C4-2B (cell line): ENCODE data around the gene ATF2.
"Not testable (repeated sequence)": the region's sequence is repeated elsewhere in the genome, so short reads cannot be mapped to it uniquely, and the experiment has no call there.

Source experiments
- H3K27ac ChIP-seq: fragments of 450-650 bp; 2 replicates; pipeline ENCODE4 v1.5.1; 2017
- ZFX ChIP-seq: fragments of 450-650 bp; IDR thresholded peaks from 2 replicates; pipeline ENCODE4 v1.6.1; 2017
- TF ChIP-seq, protein P1 (sequence below): fragments of 450-650 bp; conservative IDR thresholded peaks from 2 replicates; pipeline ENCODE4 v1.5.1; 2017; ENCODE audit warnings: mild to moderate bottlenecking

Gene ATF2

DNA sequence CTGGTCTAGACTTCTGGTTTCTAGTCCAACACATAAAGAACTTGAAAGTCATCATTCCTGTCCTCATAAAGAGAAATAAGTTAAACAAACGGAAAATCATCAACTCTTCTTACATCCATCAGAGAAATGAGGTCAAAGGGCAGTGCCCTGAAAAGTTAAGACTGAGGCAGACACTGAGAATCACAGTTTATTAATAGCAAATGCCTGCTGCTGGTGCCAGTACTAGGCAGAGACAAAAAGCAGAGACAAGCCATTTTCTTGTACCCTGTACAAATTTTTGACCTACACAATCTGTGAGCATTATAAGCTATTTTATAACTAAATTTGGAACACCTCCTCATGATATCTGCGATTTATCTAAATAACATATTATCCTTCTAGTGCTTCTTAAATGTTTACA lies 36.8 kb downstream of the ATF2 start:
- no peak for TF ChIP-seq ZFX
- TF ChIP-seq, protein P1, sequence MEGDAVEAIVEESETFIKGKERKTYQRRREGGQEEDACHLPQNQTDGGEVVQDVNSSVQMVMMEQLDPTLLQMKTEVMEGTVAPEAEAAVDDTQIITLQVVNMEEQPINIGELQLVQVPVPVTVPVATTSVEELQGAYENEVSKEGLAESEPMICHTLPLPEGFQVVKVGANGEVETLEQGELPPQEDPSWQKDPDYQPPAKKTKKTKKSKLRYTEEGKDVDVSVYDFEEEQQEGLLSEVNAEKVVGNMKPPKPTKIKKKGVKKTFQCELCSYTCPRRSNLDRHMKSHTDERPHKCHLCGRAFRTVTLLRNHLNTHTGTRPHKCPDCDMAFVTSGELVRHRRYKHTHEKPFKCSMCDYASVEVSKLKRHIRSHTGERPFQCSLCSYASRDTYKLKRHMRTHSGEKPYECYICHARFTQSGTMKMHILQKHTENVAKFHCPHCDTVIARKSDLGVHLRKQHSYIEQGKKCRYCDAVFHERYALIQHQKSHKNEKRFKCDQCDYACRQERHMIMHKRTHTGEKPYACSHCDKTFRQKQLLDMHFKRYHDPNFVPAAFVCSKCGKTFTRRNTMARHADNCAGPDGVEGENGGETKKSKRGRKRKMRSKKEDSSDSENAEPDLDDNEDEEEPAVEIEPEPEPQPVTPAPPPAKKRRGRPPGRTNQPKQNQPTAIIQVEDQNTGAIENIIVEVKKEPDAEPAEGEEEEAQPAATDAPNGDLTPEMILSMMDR, result no peak
- no peak overlapping the region for H3K27ac ChIP-seq

GRCh38 chr2:175126661-175127060 lies 41.3 kb downstream of the ATF2 start:
- no peak for TF ChIP-seq ZFX
- TF ChIP-seq, protein P1, result no peak
- H3K27ac ChIP-seq, result no peak overlapping the region

DNA sequence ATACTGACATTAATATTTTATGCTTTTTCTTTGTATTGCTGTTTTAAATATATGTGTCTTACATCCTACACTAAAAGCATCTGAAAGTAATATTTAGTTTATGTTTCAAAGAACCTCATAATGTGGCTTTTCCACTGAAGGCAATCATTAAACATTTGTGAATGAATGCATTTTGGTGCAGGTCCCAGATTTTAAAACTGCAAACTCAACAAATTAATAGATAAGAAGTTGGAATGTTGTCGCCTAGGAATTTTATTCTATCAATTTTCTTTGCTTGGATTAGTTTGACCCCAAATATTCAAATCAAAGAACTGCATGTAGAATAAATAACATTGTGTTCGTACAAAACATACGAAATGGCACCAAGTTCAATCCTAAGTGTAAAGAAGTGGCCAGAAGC lies 44.7 kb downstream of the ATF2 start:
- no peak overlapping the region for H3K27ac ChIP-seq
- TF ChIP-seq, protein P1, result no peak
- no peak for TF ChIP-seq ZFX

DNA sequence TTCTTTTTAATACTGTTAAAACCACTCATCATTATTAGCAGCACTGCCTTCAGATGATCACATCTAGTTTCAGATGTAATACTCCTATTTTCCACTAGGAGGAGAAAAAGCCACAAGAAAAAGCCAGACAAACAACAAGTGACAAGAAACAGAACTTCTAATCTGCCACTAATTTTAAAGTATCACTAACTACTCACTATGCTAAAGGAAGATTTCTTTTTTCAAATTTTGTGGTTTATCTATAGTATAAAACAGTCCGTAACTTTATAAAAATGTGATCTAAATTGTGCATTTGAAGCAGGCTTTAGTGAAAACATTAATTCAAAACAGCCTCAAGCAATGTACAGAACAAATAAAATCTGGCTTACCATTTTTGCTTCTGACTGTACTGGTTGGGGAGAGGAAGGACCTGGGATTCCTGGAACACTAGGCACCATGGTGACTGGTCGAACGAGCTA lies 56.8 kb downstream of the ATF2 start:
- TF ChIP-seq, protein P1, result peak; percentile 75
- TF ChIP-seq ZFX, result no peak
- no peak overlapping the region for H3K27ac ChIP-seq

GRCh38 chr2:175108091-175108490 lies 59.9 kb downstream of the ATF2 start:
- H3K27ac ChIP-seq, result not testable (repeated sequence)

DNA sequence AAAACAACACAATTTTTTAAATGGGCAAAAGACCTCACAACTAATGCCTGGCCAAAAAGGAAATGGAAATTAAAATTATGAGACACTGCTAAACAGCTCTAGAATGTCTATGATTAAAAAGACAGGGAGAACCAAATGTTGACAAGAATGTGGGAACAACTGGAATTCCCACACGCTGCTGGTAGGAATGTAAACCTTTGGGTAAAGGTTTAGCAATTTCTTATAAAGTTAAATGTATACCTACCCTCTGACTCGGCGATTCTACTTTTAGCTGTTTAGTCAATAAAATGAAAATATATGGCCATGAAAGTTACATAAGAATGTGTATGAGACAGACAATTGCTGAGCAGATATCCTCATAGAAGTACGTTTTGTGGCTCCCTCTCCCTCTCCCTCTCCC lies 60.9 kb downstream of the ATF2 start:
- H3K27ac ChIP-seq, result no peak overlapping the region
- TF ChIP-seq, protein P1, result no peak
- no peak for TF ChIP-seq ZFX

GRCh38 chr2:175103191-175103590 lies 64.8 kb downstream of the ATF2 start:
- H3K27ac ChIP-seq, result no peak overlapping the region
- TF ChIP-seq ZFX, result no peak
- TF ChIP-seq, protein P1, result no peak

- TF ChIP-seq, protein P1, result no peak
- TF ChIP-seq ZFX, result no peak
- no peak overlapping the region for H3K27ac ChIP-seq
These were observed 66.5 kb downstream of the ATF2 start for GRCh38 chr2:175101514-175101913.
